OCI-LY3 (cell line): ENCODE measurements around the gene TIMD4.
"Not testable (repeated sequence)": the region's sequence is repeated elsewhere in the genome, so short reads cannot be mapped to it uniquely, and the experiment has no call there.

Source experiments
- H2AFZ ChIP-seq: fragments of 200-600, 300-600 bp; shearing (Covaris generic); 2 replicates; pipeline ENCODE4 v1.6.0; 2014; ENCODE audit warnings: antibody characterized with exemption, low read depth, low read length
- H3K27ac ChIP-seq: fragments of 200-600, 300-600 bp; sonication (generic); 2 replicates; pipeline ENCODE4 v1.5.1; 2014; ENCODE audit warnings: mild to moderate bottlenecking, low read length, moderate library complexity, mixed read lengths
- H3K27me3 ChIP-seq: fragments of 200-600, 300-600 bp; sonication (generic); 2 replicates; pipeline ENCODE4 v1.6.1; 2014; ENCODE audit warnings: low read depth, low read length, mixed read lengths
- H3K36me3 ChIP-seq: fragments of 200-600, 300-600 bp; sonication (generic); replicated peaks from 2 replicates; pipeline ENCODE3; 2014; ENCODE audit warnings: low read depth, low read length, mixed read lengths
- H3K4me1 ChIP-seq: fragments of 300-600, 200-600 bp; sonication (generic); 2 replicates; pipeline ENCODE4 v1.6.1; 2014; ENCODE audit warnings: low read length, mixed read lengths
- H3K4me2 ChIP-seq: fragments of 200-600, 300-600 bp; sonication (generic); 2 replicates; pipeline ENCODE4 v1.6.1; 2014; ENCODE audit warnings: low read length, mixed read lengths
- H3K4me3 ChIP-seq: fragments of 300-600, 200-600 bp; sonication (generic); 2 replicates; pipeline ENCODE4 v1.5.1; 2014; ENCODE audit warnings: antibody characterized with exemption, mild to moderate bottlenecking, low read length, moderate library complexity
- H3K79me2 ChIP-seq: fragments of 300-600, 200-600 bp; shearing (Covaris generic); 2 replicates; pipeline ENCODE4 v1.6.1; 2014; ENCODE audit warnings: mild to moderate bottlenecking, low read length, mixed read lengths
- H3K9ac ChIP-seq: fragments of 300-600, 200-600 bp; shearing (Covaris generic); 2 replicates; pipeline ENCODE4 v1.6.0; 2014; ENCODE audit warnings: mild to moderate bottlenecking, low read length, moderate library complexity
- H3K9me3 ChIP-seq: fragments of 200-600, 300-600 bp; shearing (Covaris generic); 2 replicates; pipeline ENCODE4 v1.6.1; 2014; ENCODE audit warnings: low read length, mixed read lengths; ENCODE audit not compliant: insufficient read depth
- H4K20me1 ChIP-seq: fragments of 200-600, 300-600 bp; sonication (generic); 2 replicates; pipeline ENCODE4 v1.6.1; 2016; ENCODE audit warnings: low read length, mixed read lengths; ENCODE audit not compliant: insufficient read depth
- EZH2phosphoT487 ChIP-seq: fragments of 200-600 bp; shearing (Covaris generic); IDR thresholded peaks from 2 replicates; pipeline ENCODE4 v1.6.1; 2018; ENCODE audit warnings: antibody characterized with exemption, mixed run types, low read depth
- TF ChIP-seq, protein P1 (sequence below): fragments of 200-600, 300-600 bp; sonication (generic); IDR thresholded peaks from 2 replicates; pipeline ENCODE4 v1.5.1; 2014; ENCODE audit warnings: antibody characterized with exemption, low read length, low read depth

The TIMD4 gene

DNA sequence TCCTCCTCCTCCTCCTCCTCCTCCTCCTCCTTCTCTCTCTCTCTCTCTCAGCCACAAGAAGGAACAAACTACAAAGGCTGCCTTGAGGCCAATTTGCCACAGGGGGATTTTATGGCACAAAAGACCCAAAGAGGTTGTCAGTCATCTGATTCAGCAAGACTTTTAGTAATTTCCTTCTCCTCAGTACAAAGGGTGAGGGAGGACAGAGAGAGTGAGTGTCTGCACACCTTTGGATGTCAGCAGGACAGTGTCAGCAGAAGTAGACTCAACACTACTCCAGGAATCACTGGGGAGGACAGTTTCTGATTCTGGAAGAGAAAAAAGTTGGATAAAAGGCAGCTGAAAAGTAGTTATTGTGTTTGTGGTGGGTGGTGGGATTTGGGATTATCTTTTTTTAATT is 13.6 kb downstream of the TIMD4 start:
- H4K20me1 ChIP-seq, result no peaks in the 10 kb centered on the region
- H3K27ac ChIP-seq, result no peak overlapping the region
- H3K9ac ChIP-seq, result no peak overlapping the region

DNA sequence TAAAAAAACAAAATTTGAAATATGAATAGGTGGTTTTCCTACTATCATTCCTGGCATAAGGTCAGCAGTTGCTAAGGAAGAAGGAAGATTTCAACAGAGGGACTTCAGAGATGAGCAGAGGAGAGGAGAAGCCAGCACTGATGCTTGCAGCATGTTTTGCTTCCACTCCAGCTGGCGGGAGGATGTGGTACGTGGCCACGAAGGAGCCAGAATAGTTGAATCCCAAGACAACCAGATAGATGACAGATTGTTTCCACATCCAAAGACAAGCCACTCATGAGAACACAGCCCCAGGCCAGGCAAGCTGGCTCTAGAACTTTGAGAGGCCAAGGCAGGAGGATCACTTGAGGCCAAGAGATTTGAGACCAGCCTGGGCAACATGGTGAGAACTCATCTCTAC is 15.1 kb downstream of the TIMD4 start:
- Histone ChIP-seq H4K20me1 (no peaks in the 10 kb centered on the region), H3K36me3 (no peaks in the 10 kb centered on the region), H3K27me3 (no peaks in the 10 kb centered on the region), H2AFZ (no peak overlapping the region), H3K9me3 (no peaks in the 10 kb centered on the region), H3K4me1 (no peaks in the 10 kb centered on the region), H3K4me2 (no peak overlapping the region), H3K79me2 (no peaks in the 10 kb centered on the region), H3K9ac (no peak overlapping the region), H3K27ac (no peak overlapping the region), H3K4me3 (no peak overlapping the region)
- TF ChIP-seq, protein P1, sequence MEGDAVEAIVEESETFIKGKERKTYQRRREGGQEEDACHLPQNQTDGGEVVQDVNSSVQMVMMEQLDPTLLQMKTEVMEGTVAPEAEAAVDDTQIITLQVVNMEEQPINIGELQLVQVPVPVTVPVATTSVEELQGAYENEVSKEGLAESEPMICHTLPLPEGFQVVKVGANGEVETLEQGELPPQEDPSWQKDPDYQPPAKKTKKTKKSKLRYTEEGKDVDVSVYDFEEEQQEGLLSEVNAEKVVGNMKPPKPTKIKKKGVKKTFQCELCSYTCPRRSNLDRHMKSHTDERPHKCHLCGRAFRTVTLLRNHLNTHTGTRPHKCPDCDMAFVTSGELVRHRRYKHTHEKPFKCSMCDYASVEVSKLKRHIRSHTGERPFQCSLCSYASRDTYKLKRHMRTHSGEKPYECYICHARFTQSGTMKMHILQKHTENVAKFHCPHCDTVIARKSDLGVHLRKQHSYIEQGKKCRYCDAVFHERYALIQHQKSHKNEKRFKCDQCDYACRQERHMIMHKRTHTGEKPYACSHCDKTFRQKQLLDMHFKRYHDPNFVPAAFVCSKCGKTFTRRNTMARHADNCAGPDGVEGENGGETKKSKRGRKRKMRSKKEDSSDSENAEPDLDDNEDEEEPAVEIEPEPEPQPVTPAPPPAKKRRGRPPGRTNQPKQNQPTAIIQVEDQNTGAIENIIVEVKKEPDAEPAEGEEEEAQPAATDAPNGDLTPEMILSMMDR, result no peak
- TF ChIP-seq EZH2phosphoT487, result no peak

More for the DNA sequence above, 13.6 kb downstream of the TIMD4 start:
- Histone ChIP-seq H3K9me3 (no peaks in the 10 kb centered on the region), H3K4me2 (no peak overlapping the region), H3K27me3 (no peaks in the 10 kb centered on the region), H3K4me1 (no peaks in the 10 kb centered on the region), H2AFZ (no peak overlapping the region), H3K4me3 (no peak overlapping the region), H3K79me2 (no peaks in the 10 kb centered on the region), H3K36me3 (no peaks in the 10 kb centered on the region)
- TF ChIP-seq, protein P1, result no peak
- no peak for TF ChIP-seq EZH2phosphoT487

DNA sequence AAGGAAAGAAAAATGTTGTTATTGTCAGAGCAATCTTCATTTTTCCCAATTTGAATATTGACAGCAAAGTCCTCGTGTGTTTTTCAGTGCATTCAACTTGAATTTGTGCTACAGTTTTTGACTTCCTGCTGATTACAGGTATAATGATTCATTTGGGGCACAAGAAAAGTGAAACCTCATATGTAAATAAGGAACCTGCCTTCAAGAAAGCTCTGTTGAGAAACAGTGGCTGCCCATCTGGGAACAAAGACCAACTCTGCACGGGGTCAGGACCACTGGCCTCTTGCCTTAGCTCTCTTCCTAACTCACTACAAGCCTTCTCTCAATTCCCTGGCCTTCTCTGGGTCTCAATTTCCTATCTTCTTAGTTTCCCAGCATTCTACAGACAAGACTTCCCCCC is 21.0 kb downstream of the TIMD4 start:
- TF ChIP-seq EZH2phosphoT487, result no peak
- TF ChIP-seq, protein P1, result no peak
- Histone ChIP-seq H3K4me1 (peaks cover 16% of the 10 kb centered on the region), H3K79me2 (no peaks in the 10 kb centered on the region), H3K4me2 (peak overlapping the region; percentile 30), H3K36me3 (no peaks in the 10 kb centered on the region), H3K27me3 (peaks cover 7% of the 10 kb centered on the region; the same call in 1 of the 2 replicates), H3K27ac (no peak overlapping the region), H3K4me3 (no peak overlapping the region), H2AFZ (no peak overlapping the region), H3K9ac (no peak overlapping the region), H4K20me1 (no peaks in the 10 kb centered on the region), H3K9me3 (no peaks in the 10 kb centered on the region)

DNA sequence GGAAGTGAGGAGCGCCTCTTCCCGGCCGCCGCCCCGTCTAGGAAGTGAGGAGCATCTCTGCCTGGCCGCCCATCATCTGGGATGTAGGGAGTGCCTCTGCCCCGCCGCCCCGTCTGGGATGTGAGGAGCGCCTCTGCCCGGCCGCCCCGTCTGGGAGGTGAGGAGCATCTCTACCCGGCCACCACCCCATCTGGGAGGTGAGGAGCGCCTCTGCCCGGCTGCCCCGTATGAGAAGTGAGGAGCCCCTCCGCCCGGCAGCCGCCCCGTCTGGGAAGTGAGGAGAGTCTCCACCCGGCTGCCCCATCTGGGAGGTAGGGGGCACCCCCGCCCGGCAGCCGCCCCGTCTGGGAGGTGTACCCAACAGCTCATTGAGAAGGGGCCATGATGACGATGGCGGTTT is 22.6 kb downstream of the TIMD4 start:
- not testable (repeated sequence) for H3K9ac ChIP-seq, H4K20me1 ChIP-seq, H3K27me3 ChIP-seq, H2AFZ ChIP-seq, H3K4me2 ChIP-seq, H3K4me3 ChIP-seq, H3K27ac ChIP-seq, H3K79me2 ChIP-seq, H3K9me3 ChIP-seq, H3K36me3 ChIP-seq
- H3K4me1 ChIP-seq, result peaks cover 24% of the 10 kb centered on the region

DNA sequence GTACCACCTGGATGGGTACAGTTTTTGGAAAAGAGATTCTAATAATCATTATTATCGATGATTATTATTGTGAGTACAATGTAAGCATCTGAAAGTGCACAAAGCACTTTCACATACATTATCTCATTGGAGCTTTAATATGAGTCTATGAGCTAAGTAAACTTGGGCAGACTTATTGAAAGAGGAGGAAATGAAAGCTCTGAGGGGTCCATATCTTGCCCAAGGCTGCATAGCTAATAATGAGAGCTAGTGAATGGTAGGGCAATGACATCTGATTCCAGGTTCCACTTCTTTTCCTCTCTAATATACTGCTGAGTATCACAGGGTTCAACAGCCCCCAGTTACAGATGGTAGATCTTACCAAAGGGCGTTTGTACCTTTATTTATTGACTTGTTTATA is 26.1 kb downstream of the TIMD4 start:
- no peak overlapping the region for H2AFZ ChIP-seq
- H3K27me3 ChIP-seq, result peaks cover 7% of the 10 kb centered on the region; the same call in 1 of the 2 replicates
- no peak for TF ChIP-seq EZH2phosphoT487
- TF ChIP-seq, protein P1, result no peak
- H3K79me2 ChIP-seq, result no peaks in the 10 kb centered on the region
- no peaks in the 10 kb centered on the region for H3K36me3 ChIP-seq
- no peaks in the 10 kb centered on the region for H3K9me3 ChIP-seq
- peak overlapping the region; percentile 17; the same call in 1 of the 2 replicates for H3K4me3 ChIP-seq
- H4K20me1 ChIP-seq, result no peaks in the 10 kb centered on the region
- no peak overlapping the region for H3K27ac ChIP-seq
- no peak overlapping the region for H3K9ac ChIP-seq
- peak overlapping the region; percentile 44 for H3K4me2 ChIP-seq
- peaks cover 22% of the 10 kb centered on the region for H3K4me1 ChIP-seq
